ENCODE results near the gene CDK5R1.

CDK5R1 gene

GRCh38 chr17:32494621-32495358, 8.0 kb downstream of the CDK5R1 start:
- no peak for DNase-seq

- DNase-seq: no peak
These were observed 8.8 kb downstream of the CDK5R1 start for GRCh38 chr17:32495359-32496231.

- DNase-seq: no peak
These were observed 9.7 kb downstream of the CDK5R1 start for GRCh38 chr17:32496395-32497073.

- no peak for DNase-seq
These were observed 10.8 kb downstream of the CDK5R1 start for GRCh38 chr17:32497431-32498205.

- no peak for DNase-seq
These were observed 11.6 kb downstream of the CDK5R1 start for GRCh38 chr17:32498391-32498790.

- DNase-seq: no peak
These were observed 15.2 kb downstream of the CDK5R1 start for GRCh38 chr17:32502013-32502412.

GRCh38 chr17:32502710-32503109, 15.9 kb downstream of the CDK5R1 start:
- DNase-seq: no peak

- peak; percentile 49 for DNase-seq
These were observed 16.7 kb downstream of the CDK5R1 start for GRCh38 chr17:32503251-32504165.

GRCh38 chr17:32504166-32504990, 17.6 kb downstream of the CDK5R1 start:
- no peak for DNase-seq

GRCh38 chr17:32508926-32509325, 22.1 kb downstream of the CDK5R1 start:
- no peak for DNase-seq

GRCh38 chr17:32510466-32510865, 23.7 kb downstream of the CDK5R1 start:
- no peak for DNase-seq

GRCh38 chr17:32512328-32512727, 25.5 kb downstream of the CDK5R1 start:
- no peak for DNase-seq

- no peak for DNase-seq
These were observed 26.8 kb downstream of the CDK5R1 start for GRCh38 chr17:32513579-32513978.

- DNase-seq: no peak
These were observed 27.8 kb downstream of the CDK5R1 start for GRCh38 chr17:32514606-32515005.

- DNase-seq: no peak
These were observed 29.0 kb downstream of the CDK5R1 start for GRCh38 chr17:32515677-32516383.

- DNase-seq: no peak
These were observed 29.7 kb downstream of the CDK5R1 start for GRCh38 chr17:32516450-32516849.

- no peak for DNase-seq
These were observed 30.3 kb downstream of the CDK5R1 start for GRCh38 chr17:32516940-32517701.

GRCh38 chr17:32517982-32518381, 31.2 kb downstream of the CDK5R1 start:
- no peak for DNase-seq

- no peak for DNase-seq
These were observed 31.9 kb downstream of the CDK5R1 start for GRCh38 chr17:32518646-32519227.

All from stimulated activated CD4-positive, alpha-beta T cell treated with anti-CD3 and anti-CD28 coated beads, Interleukin-4, amount 100 ng/mL, for 24 hours (primary cell).